ENCODE results near the gene C1RL.
A peak's percentile ranks its signal among the peaks of the same experiment; 100 is the strongest.
"Not testable (repeated sequence)": the region's sequence is repeated elsewhere in the genome, so short reads cannot be mapped to it uniquely, and the experiment has no call there.

Gene C1RL

DNA sequence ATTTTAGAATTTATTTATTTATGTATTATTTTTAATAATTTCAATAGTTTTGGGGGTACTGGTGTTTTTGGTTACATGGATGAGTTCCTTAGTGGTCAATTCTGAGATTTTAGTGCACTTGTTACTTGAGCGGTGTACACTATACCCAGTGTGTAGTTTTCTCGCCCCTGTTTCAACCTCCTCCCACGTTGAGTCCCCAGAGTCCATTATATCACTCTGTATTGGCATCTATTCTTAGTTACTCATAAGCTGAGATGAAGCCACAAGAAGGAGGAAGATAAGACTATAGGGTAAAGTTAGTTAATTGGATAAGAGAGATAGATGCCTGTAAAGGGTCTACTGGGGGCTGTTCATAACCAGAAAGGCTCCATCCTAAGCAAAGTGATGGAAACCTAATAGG lies 44.5 kb downstream of the C1RL start:
- Histone ChIP-seq H2AFZ (ENCODE audit: low read length, unreplicated experiment) (no peak overlapping the region), H3K36me3 (ENCODE audit: insufficient read depth, low read length) (peaks cover 18% of the 10 kb centered on the region; the same call in 1 of the 2 replicates), H3K4me1 (ENCODE audit: control insufficient read depth, insufficient read depth, low read length, unreplicated experiment) (peaks cover 26% of the 10 kb centered on the region), H3K27me3 (ENCODE audit: insufficient read depth, low read length) (no peaks in the 10 kb centered on the region), H3K27ac (ENCODE audit: low read depth, low read length) (no peak overlapping the region), H3K4me3 (ENCODE audit: low read depth, low read length) (no peak overlapping the region), H3K79me2 (ENCODE audit: control insufficient read depth, insufficient read depth, low read length, unreplicated experiment) (peaks cover 6% of the 10 kb centered on the region)

DNA sequence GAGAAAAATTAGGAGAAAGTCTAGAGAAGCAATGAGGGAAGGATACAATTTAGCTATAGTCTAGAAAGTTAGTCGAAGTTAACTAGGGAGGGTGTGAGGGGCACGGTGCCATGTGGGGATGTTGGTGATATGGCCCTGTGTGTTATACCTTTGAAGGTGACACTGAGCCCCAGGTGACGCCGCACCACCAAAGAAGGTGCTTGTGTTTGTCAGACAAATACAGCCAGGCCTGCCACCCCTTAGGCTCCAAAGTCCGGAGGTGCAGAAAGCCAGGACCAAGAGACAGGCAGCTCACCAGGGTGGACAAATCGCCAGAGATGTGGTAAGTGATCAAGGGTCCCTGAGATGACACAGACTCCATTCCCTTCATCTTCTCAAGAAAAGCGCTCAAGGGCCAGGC lies 47.4 kb downstream of the C1RL start:
- H3K4me3 ChIP-seq (ENCODE audit: low read depth, low read length), result peak overlapping the region; percentile 76
- peaks cover 26% of the 10 kb centered on the region for H3K4me1 ChIP-seq (ENCODE audit: control insufficient read depth, insufficient read depth, low read length, unreplicated experiment)
- H3K36me3 ChIP-seq (ENCODE audit: insufficient read depth, low read length), result peaks cover 9% of the 10 kb centered on the region; the same call in 1 of the 2 replicates
- no peak overlapping the region for H2AFZ ChIP-seq (ENCODE audit: low read length, unreplicated experiment)
- no peaks in the 10 kb centered on the region for H3K27me3 ChIP-seq (ENCODE audit: insufficient read depth, low read length)
- H3K79me2 ChIP-seq (ENCODE audit: control insufficient read depth, insufficient read depth, low read length, unreplicated experiment), result peaks cover 6% of the 10 kb centered on the region
- H3K27ac ChIP-seq (ENCODE audit: low read depth, low read length), result no peak overlapping the region

DNA sequence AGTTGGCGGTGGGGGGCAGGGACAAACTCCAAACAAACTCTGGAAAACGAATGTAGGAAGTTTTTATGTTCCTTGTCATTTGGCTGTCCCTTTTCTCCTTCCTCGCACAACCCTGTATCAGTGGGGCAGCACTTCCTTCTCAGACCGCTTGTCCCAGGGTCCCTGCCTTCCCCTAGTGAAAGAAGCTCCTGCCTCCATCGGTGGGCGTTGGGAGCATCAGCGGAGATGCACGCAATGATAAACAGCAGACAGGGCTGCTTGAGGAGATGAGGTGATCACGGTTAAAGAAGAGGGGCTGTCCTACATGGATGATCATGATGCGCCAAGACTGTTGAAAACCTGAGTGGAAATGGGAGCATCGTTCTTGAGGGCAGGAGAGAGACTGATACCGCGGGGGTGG lies 47.9 kb downstream of the C1RL start:
- Histone ChIP-seq H3K79me2 (ENCODE audit: control insufficient read depth, insufficient read depth, low read length, unreplicated experiment) (peaks cover 6% of the 10 kb centered on the region), H3K4me1 (ENCODE audit: control insufficient read depth, insufficient read depth, low read length, unreplicated experiment) (peaks cover 26% of the 10 kb centered on the region), H3K36me3 (ENCODE audit: insufficient read depth, low read length) (peaks cover 5% of the 10 kb centered on the region; the same call in 1 of the 2 replicates), H3K27me3 (ENCODE audit: insufficient read depth, low read length) (no peaks in the 10 kb centered on the region), H3K4me3 (ENCODE audit: low read depth, low read length) (peak overlapping the region; percentile 76), H2AFZ (ENCODE audit: low read length, unreplicated experiment) (peak overlapping the region; percentile 72), H3K27ac (ENCODE audit: low read depth, low read length) (peak overlapping the region; percentile 72)

DNA sequence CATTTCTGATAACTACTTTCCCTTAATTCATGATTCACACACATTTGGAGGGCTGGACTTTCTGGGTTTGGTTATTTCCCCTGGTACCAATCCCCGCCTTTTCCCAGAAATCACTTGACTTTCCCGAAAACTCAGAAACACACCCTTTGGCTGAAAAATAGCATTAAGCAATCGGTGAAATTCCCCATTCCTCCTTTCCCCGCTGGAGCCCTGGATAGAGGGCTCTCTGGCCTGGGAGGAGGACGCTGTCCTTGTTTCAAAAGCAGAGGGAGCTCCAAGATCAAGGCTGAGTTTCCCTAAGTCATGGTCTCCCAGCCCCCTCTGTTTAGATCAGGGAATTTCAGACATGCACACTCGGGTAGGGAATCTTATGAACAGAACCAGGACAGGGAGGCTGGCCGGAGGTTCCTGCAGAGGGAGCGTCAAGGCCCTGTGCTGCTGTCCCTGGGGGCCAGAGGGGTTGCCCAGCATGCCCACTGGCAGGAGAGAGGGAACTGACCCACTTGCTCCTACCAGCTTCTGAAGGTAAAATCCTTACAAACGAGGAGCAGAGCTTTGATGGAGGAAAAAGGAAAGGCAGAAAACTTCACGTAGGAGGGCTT lies 48.6 kb downstream of the C1RL start, which contains the start of gene C1S:
TSS of gene C1S (plus strand) at position 366 of the 602 bp plus-strand sequence. CDS start 1,195 bp downstream, outside the sequence.
- peak within 1 kb of the TSS; percentile 72 for H2AFZ ChIP-seq (ENCODE audit: low read length, unreplicated experiment)
- H3K36me3 ChIP-seq (ENCODE audit: insufficient read depth, low read length), result no peaks in the 10 kb centered on the region
- H3K27me3 ChIP-seq (ENCODE audit: insufficient read depth, low read length), result peaks cover 4% of the 10 kb centered on the region; the same call in 1 of the 2 replicates
- H3K4me3 ChIP-seq (ENCODE audit: low read depth, low read length), result peak within 1 kb of the TSS; percentile 76
- peaks cover 6% of the 10 kb centered on the region for H3K79me2 ChIP-seq (ENCODE audit: control insufficient read depth, insufficient read depth, low read length, unreplicated experiment)
- H3K4me1 ChIP-seq (ENCODE audit: control insufficient read depth, insufficient read depth, low read length, unreplicated experiment), result peaks cover 26% of the 10 kb centered on the region
- peak within 1 kb of the TSS; percentile 72 for H3K27ac ChIP-seq (ENCODE audit: low read depth, low read length)

DNA sequence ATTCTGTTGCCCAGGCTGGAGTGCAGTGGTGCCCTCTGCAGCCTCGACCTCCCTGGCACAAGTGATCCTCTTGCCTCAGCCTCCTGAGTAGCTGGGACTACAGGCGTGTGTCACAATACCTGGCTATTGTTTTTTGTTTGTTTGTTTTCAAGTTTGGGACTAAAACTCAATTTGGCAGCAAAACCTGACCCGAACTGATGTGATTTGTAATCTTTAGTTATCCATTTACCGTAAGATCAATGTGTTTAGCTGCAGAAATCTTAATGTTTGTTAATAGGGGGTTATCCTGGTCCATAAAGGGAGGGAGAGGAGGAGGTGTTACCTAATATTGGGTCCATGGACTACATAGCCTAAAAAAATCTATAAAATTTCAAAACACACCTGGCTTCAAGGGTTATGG lies 49.2 kb downstream of the C1RL start:
- no peak overlapping the region for H3K4me3 ChIP-seq (ENCODE audit: low read depth, low read length)
- H3K4me1 ChIP-seq (ENCODE audit: control insufficient read depth, insufficient read depth, low read length, unreplicated experiment), result peaks cover 25% of the 10 kb centered on the region
- no peak overlapping the region for H2AFZ ChIP-seq (ENCODE audit: low read length, unreplicated experiment)
- peak overlapping the region; percentile 72 for H3K27ac ChIP-seq (ENCODE audit: low read depth, low read length)
- H3K27me3 ChIP-seq (ENCODE audit: insufficient read depth, low read length), result peaks cover 7% of the 10 kb centered on the region; the same call in 1 of the 2 replicates
- H3K79me2 ChIP-seq (ENCODE audit: control insufficient read depth, insufficient read depth, low read length, unreplicated experiment), result peaks cover 6% of the 10 kb centered on the region
- no peaks in the 10 kb centered on the region for H3K36me3 ChIP-seq (ENCODE audit: insufficient read depth, low read length)

DNA sequence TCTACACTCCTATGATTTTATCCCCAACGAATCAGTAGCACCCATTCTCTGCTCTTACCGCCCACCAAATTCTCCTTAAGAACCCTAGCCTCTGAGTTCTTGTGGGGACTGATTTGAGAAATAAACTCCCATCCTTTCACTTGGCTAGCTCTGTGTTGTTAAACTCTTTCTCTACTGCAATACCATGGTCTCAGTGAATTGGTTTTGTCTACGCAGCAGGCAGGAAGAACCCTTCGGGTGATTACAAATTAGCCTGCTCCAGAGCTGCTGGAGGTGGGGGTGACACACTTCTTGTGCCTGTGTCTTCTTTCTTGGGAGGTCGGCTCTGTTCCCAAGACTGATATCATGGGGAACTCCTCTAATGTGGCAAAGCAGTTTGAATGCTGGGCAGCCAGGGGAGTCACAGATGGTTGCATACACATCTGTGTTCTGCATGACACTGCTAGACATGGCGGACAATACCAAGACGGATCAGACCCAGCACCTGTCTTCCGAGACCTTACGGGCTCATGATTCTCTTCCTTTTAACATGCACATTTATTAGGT lies 50.1 kb downstream of the C1RL start:
- Histone ChIP-seq H3K27me3 (ENCODE audit: insufficient read depth, low read length) (peaks cover 7% of the 10 kb centered on the region; the same call in 1 of the 2 replicates), H3K4me3 (ENCODE audit: low read depth, low read length) (no peak overlapping the region), H2AFZ (ENCODE audit: low read length, unreplicated experiment) (no peak overlapping the region), H3K4me1 (ENCODE audit: control insufficient read depth, insufficient read depth, low read length, unreplicated experiment) (peaks cover 18% of the 10 kb centered on the region), H3K27ac (ENCODE audit: low read depth, low read length) (no peak overlapping the region), H3K79me2 (ENCODE audit: control insufficient read depth, insufficient read depth, low read length, unreplicated experiment) (peaks cover 6% of the 10 kb centered on the region), H3K36me3 (ENCODE audit: insufficient read depth, low read length) (no peaks in the 10 kb centered on the region)

DNA sequence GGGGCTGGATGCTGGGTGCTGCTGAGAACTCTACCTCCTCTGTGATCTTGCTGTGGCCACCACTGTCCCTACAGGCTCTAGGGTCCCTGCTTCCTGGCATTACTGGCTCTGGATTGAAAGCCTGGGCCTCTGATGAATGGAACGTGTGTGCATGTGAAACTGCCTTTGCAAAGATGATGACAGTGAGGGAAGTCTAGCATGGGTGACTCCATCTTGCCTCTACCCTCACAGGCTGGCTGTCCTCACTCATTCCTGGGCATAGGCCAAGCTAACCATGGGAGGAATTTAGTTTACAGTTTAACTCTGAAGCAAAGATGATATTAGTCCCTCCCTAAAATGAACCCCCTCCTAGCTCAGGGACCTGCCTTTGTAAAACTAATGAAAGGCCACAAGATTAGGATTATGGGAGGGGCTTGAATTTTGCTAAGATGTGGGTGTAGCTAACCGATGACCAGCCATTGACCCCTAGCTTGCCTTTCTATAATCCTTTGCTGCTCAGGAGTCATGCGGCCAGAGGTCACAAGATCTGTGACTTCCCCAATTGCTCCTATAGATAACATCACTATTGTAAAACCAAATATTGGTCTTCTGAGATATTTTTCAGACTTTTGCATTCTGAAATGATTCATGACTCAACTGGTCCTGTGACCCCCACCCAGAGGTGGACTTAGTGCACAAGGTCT lies 50.7 kb downstream of the C1RL start:
- peaks cover 6% of the 10 kb centered on the region for H3K79me2 ChIP-seq (ENCODE audit: control insufficient read depth, insufficient read depth, low read length, unreplicated experiment)
- no peak overlapping the region for H3K27ac ChIP-seq (ENCODE audit: low read depth, low read length)
- peaks cover 7% of the 10 kb centered on the region; the same call in 1 of the 2 replicates for H3K27me3 ChIP-seq (ENCODE audit: insufficient read depth, low read length)
- no peak overlapping the region for H2AFZ ChIP-seq (ENCODE audit: low read length, unreplicated experiment)
- H3K4me3 ChIP-seq (ENCODE audit: low read depth, low read length), result no peak overlapping the region
- no peaks in the 10 kb centered on the region for H3K36me3 ChIP-seq (ENCODE audit: insufficient read depth, low read length)
- peaks cover 16% of the 10 kb centered on the region for H3K4me1 ChIP-seq (ENCODE audit: control insufficient read depth, insufficient read depth, low read length, unreplicated experiment)

DNA sequence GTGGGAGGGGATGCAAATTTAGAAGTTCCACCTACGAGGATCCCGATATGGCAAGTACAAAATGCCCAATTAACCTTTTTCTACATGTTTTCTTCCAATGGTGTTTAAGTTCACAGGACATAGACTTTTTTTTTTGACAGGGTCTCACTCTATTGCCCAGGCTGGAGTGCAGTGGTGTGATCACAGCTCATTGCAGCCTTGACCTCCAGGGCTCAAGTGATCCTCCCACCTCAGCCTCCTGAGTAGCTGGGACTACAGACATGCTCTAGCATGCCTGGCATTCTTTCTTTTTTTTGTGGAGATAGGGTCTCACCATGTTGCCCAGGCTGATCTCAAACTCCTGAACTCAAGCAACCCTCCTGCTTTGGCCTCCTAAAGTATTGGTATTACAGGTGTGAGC lies 53.3 kb downstream of the C1RL start:
- not testable (repeated sequence) for H3K4me1 ChIP-seq (ENCODE audit: control insufficient read depth, insufficient read depth, low read length, unreplicated experiment); H3K79me2 ChIP-seq (ENCODE audit: control insufficient read depth, insufficient read depth, low read length, unreplicated experiment); H3K36me3 ChIP-seq (ENCODE audit: insufficient read depth, low read length); H2AFZ ChIP-seq (ENCODE audit: low read length, unreplicated experiment); H3K4me3 ChIP-seq (ENCODE audit: low read depth, low read length); H3K27ac ChIP-seq (ENCODE audit: low read depth, low read length)
- peaks cover 24% of the 10 kb centered on the region; the same call in 1 of the 2 replicates for H3K27me3 ChIP-seq (ENCODE audit: insufficient read depth, low read length)

DNA sequence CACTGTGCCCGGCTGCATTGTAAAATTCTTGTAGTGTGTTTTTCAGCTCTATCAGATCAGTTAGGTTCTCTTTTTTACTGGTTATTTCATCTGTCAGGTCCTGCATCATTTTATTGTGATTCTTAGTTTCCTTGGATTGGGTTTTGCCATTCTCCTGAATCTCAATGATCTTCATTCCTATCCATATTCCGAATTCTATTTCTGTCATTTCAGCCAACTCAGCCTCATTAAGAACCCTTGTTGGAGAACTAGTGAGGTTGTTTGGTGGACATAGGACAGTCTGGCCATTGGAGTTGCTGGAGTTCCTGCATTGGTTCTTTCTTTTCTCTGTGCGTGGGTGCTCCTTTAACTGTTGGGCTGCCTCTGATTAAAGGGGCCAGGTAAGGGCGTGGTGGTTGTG lies 54.1 kb downstream of the C1RL start:
- peaks cover 25% of the 10 kb centered on the region; the same call in 1 of the 2 replicates for H3K27me3 ChIP-seq (ENCODE audit: insufficient read depth, low read length)
- no peaks in the 10 kb centered on the region for H3K79me2 ChIP-seq (ENCODE audit: control insufficient read depth, insufficient read depth, low read length, unreplicated experiment)
- H3K36me3 ChIP-seq (ENCODE audit: insufficient read depth, low read length), result no peaks in the 10 kb centered on the region
- peaks cover 3% of the 10 kb centered on the region for H3K4me1 ChIP-seq (ENCODE audit: control insufficient read depth, insufficient read depth, low read length, unreplicated experiment)
- no peak overlapping the region for H3K4me3 ChIP-seq (ENCODE audit: low read depth, low read length)
- no peak overlapping the region for H2AFZ ChIP-seq (ENCODE audit: low read length, unreplicated experiment)
- H3K27ac ChIP-seq (ENCODE audit: low read depth, low read length), result no peak overlapping the region

DNA sequence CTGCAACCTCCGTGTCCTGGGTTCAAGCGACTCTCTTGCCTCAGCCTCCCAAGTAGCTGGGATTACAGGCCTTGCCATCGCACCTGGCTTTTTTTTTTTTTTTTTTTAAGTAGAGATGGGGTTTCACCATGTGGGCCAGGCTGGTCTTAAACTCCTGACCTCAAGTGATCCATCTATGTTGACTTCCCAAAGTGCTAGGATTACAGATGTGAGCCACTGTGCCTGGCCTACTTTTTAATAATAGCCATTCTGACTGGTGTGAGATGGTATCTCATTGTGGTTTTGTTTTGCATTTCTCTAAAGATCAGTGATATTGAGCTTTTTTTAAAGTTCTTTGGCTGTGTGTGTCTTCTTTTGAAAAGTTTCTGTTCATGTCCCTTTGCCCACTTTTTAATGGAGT lies 59.0 kb downstream of the C1RL start:
- H2AFZ ChIP-seq (ENCODE audit: low read length, unreplicated experiment); H3K79me2 ChIP-seq (ENCODE audit: control insufficient read depth, insufficient read depth, low read length, unreplicated experiment); H3K27ac ChIP-seq (ENCODE audit: low read depth, low read length); H3K36me3 ChIP-seq (ENCODE audit: insufficient read depth, low read length); H3K4me3 ChIP-seq (ENCODE audit: low read depth, low read length); H3K4me1 ChIP-seq (ENCODE audit: control insufficient read depth, insufficient read depth, low read length, unreplicated experiment): not testable (repeated sequence)
- peaks cover 18% of the 10 kb centered on the region; the same call in 1 of the 2 replicates for H3K27me3 ChIP-seq (ENCODE audit: insufficient read depth, low read length)
